Suprapubic skin (tissue), 4 donors: Measurements from ENCODE around the gene ZNF407. TPM values are rescaled to one million over a fixed set of nuclear protein-coding genes. Genes with fewer than 3 reads are reported as not detected.

Experiments used
- DNase-seq, 2 donors: peaks; one replicate each; pipeline ENCODE4 v3.0.0-alpha.2; 2019; ENCODE audit warnings: low spot score in 2 of 2
- H3K27ac ChIP-seq: fragments of 200-600 bp; sonication (generic); one replicate; pipeline ENCODE4 v1.5.1; 2019
- H3K27me3 ChIP-seq: fragments of 200-600 bp; sonication (generic); one replicate; pipeline ENCODE4 v1.5.1; 2019
- H3K36me3 ChIP-seq: fragments of 200-600 bp; sonication (generic); one replicate; pipeline ENCODE4 v1.5.1; 2019
- H3K4me1 ChIP-seq: fragments of 200-600 bp; sonication (generic); one replicate; pipeline ENCODE4 v1.5.1; 2019
- H3K4me3 ChIP-seq: fragments of 200-600 bp; sonication (generic); one replicate; pipeline ENCODE4 v1.5.1; 2019; ENCODE audit warnings: mild to moderate bottlenecking
- H3K9me3 ChIP-seq: fragments of 200-600 bp; sonication (generic); one replicate; pipeline ENCODE4 v1.5.1; 2019
- CTCF ChIP-seq, 2 donors: fragments of 200-600 bp in 1 of 2; fragments of 450-650 bp in 1 of 2; sonication (generic) in 1 of 2; IDR thresholded peaks; one replicate each; pipeline ENCODE4 v1.5.1; 2016 to 2019; ENCODE audit warnings: antibody characterized with exemption in 2 of 2, mild to moderate bottlenecking in 1 of 2, moderate library complexity in 1 of 2
- EP300 ChIP-seq: sonication (generic); formaldehyde crosslinking; IDR thresholded peaks from one replicate; pipeline ENCODE4 v1.6.1; 2017; ENCODE audit warnings: antibody characterized with exemption
- POLR2A ChIP-seq, 2 donors: fragments of 450-650 bp; IDR thresholded peaks; one replicate each; pipeline ENCODE4 v1.6.1; 2017; ENCODE audit warnings: antibody characterized with exemption in 2 of 2, mild to moderate bottlenecking in 2 of 2, moderate library complexity in 2 of 2
- POLR2AphosphoS5 ChIP-seq, 3 donors: sonication (generic); formaldehyde crosslinking; IDR thresholded peaks; one replicate each; pipeline ENCODE4 v1.6.1; 2017; ENCODE audit warnings: antibody characterized with exemption in 3 of 3
- WGBS: methylation state at CpG from one replicate; pipeline ENCODE4 v1.1.5; 2018; 5-methylcytosine and 5-hydroxymethylcytosine counted together
- total RNA-seq, 4 donors: library from RNA; depleted of rRNA; stranded (reverse); fragments of >200 nt; gene quantifications; one replicate each; pipeline ENCODE4 v1.1.0, GENCODE V29; 2016

Gene ZNF407
- total RNA-seq, 4 donors from 2014 or later: 10.7 to 22.1 (median 13.8) TPM

DNA sequence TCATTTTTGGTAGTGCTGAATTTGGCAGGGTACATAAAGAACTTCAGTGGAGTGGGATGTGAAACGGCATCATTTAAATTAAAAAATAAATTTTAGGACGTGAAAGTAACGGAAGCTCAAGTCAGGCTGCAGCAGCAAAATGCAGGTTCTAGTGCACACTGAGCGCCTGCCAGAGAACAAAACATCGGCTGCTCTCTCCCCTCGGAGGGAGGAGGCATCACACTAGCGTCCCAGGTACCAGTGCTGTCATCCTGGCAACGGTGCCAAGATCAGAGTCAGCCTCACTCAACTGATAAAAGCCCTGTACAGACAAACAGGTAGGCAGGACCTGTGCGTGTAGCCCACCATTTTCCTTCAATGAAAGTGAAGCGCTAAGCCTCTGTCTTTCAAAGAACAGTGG, 349.7 kb downstream of the ZNF407 start:
- 84% methylated on average over 10 of the region's 10 CpGs for WGBS

GRCh38 chr18:74947875-74948274, 350.2 kb downstream of the ZNF407 start:
- TF ChIP-seq POLR2A (IDR thresholded peaks at IDR 0.05) (no peak), POLR2AphosphoS5 (IDR thresholded peaks at IDR 0.05) (no peak), EP300 (no peak), CTCF (IDR thresholded peaks at IDR 0.05) (no peak)
- no peaks in the 10 kb centered on the region for H3K9me3 ChIP-seq
- H3K36me3 ChIP-seq: no peaks in the 10 kb centered on the region
- H3K4me3 ChIP-seq: no peak overlapping the region
- 93% methylated on average over 4 of the region's 4 CpGs for WGBS
- peaks cover 9% of the 10 kb centered on the region for H3K4me1 ChIP-seq
- no peak for DNase-seq
- H3K27me3 ChIP-seq: no peaks in the 10 kb centered on the region
- H3K27ac ChIP-seq: no peak overlapping the region

More for the DNA sequence above, 349.7 kb downstream of the ZNF407 start:
- Histone ChIP-seq H3K27me3 (no peaks in the 10 kb centered on the region), H3K36me3 (no peaks in the 10 kb centered on the region), H3K4me1 (peaks cover 9% of the 10 kb centered on the region), H3K4me3 (no peak overlapping the region), H3K9me3 (no peaks in the 10 kb centered on the region), H3K27ac (no peak overlapping the region)
- no peak for TF ChIP-seq CTCF (IDR thresholded peaks at IDR 0.05)
- no peak for TF ChIP-seq POLR2AphosphoS5 (IDR thresholded peaks at IDR 0.05)
- TF ChIP-seq POLR2A (IDR thresholded peaks at IDR 0.05): no peak
- no peak for TF ChIP-seq EP300
- DNase-seq: no peak

DNA sequence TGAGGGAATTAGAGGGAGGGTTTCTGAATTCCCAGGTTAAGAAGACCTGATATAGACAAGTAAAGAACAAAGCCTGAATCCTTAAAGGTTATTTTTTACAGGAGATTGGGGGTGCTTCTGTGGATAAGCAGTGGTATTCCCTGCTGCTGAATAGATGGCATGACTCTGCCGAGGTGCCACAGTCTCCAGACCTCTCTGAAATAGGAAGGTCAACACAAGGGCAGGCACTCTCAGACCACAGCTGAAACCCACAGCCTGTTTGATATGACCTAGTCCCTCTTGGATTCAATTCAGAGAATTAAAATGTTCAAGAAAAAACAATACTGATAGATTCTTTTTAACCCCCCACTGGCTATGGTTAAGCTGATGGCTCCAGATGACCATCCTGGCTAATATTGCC, 351.9 kb downstream of the ZNF407 start:
- Histone ChIP-seq H3K27me3 (no peaks in the 10 kb centered on the region), H3K4me3 (no peak overlapping the region), H3K36me3 (no peaks in the 10 kb centered on the region), H3K27ac (no peak overlapping the region), H3K4me1 (peaks cover 9% of the 10 kb centered on the region), H3K9me3 (no peaks in the 10 kb centered on the region)
- 89% methylated on average over 1 of the region's 1 CpG for WGBS
- TF ChIP-seq EP300 (no peak), POLR2AphosphoS5 (IDR thresholded peaks at IDR 0.05) (no peak), POLR2A (IDR thresholded peaks at IDR 0.05) (no peak)
- no peak for DNase-seq

DNA sequence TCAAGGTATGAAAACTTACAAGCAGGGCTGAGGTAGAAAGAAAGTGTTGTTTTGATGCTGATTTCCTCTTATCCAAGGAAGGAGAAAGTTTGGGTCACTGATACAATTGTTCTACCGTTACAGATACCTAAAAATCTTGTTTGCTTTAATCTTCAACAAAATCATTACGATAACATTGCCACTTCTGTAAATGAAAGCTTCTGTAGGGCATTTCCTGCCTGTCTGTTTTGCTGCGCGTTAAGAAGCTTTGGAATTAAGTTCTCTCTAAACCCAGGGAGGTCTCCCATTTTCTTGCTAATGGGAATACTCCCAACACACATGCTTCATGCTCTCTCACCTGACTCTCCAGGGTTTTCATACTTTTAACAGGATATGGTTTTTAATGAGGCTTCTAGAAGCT, 352.8 kb downstream of the ZNF407 start:
- WGBS: 68% methylated on average over 4 of the region's 4 CpGs
- Histone ChIP-seq H3K9me3 (no peaks in the 10 kb centered on the region), H3K27ac (peak overlapping the region; percentile 9), H3K27me3 (no peaks in the 10 kb centered on the region), H3K36me3 (no peaks in the 10 kb centered on the region), H3K4me3 (no peak overlapping the region), H3K4me1 (peaks cover 9% of the 10 kb centered on the region)
- no peak for DNase-seq
- TF ChIP-seq POLR2AphosphoS5 (IDR thresholded peaks at IDR 0.05) (no peak), POLR2A (IDR thresholded peaks at IDR 0.05) (no peak), CTCF (IDR thresholded peaks at IDR 0.05) (no peak), EP300 (no peak)

- Histone ChIP-seq H3K4me1 (peaks cover 9% of the 10 kb centered on the region), H3K4me3 (no peak overlapping the region), H3K27ac (no peak overlapping the region), H3K36me3 (no peaks in the 10 kb centered on the region), H3K9me3 (no peaks in the 10 kb centered on the region), H3K27me3 (no peaks in the 10 kb centered on the region)
- WGBS: 37% methylated on average over 4 of the region's 4 CpGs
- TF ChIP-seq POLR2A (IDR thresholded peaks at IDR 0.05): no peak
- TF ChIP-seq EP300: no peak
- no peak for TF ChIP-seq CTCF (IDR thresholded peaks at IDR 0.05)
- no peak for TF ChIP-seq POLR2AphosphoS5 (IDR thresholded peaks at IDR 0.05)
- DNase-seq: no peak
These were observed 353.6 kb downstream of the ZNF407 start for GRCh38 chr18:74951165-74951760.
